Pulmonary artery endothelial cell (primary cell): Measurements from ENCODE around the gene SCNM1. TPM values are rescaled to one million over a fixed set of nuclear protein-coding genes. Genes with fewer than 3 reads are reported as not detected.
"Not testable (repeated sequence)": the region's sequence is repeated elsewhere in the genome, so short reads cannot be mapped to it uniquely, and the experiment has no call there.

ENCODE experiments used
- DNase-seq: peaks from one replicate; pipeline ENCODE4 v3.0.0-alpha.2; 2011; ENCODE audit warnings: low read depth, low spot score
- total RNA-seq: library from RNA; depleted of rRNA; stranded (reverse); fragments of >200 nt; gene quantifications from 2 replicates; pipeline ENCODE4 v1.2.3, GENCODE V29; 2014

The SCNM1 gene
- total RNA-seq, 1 donor from 2014 or later: 30.2 TPM

DNA sequence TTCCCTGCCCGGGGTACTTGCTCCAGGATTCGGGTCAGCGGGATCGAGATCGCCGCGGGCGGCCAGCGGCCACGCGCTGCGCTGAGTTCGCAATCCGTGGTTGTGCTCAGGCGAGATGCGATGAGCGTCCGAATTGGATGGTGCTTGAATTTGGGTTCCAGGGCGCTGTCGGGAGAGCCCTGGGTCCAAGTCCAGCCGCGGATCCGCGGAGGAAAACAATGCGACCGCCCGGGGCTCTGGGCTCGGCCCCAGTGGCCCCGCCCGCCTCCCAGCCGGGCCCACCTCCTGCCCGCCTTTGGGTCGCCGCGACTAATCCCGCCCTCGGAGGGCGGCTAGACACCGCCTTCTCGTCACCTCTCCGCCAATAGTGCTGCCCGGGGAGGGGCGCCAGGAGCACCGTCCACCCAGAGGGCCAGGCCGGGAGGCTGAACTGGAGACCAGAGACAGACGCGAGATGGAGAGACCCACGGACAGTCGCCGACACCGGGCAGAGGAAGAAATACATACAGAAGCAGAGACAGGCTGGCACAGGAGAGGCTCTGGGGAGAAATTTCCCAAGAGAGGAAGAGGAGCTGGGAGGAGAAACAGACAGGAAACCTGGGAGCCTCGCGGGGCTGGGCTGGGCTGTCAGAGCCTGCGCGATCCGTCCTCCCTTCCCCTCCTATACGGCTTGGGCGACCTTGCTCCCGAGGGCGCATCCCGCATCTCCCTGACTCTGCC lies 19.4 kb upstream of the SCNM1 start, which contains the start of gene SEMA6C:
SEMA6C (minus strand) TSS at position 220 of the 720 bp plus-strand sequence. CDS start 4,010 bp downstream, outside the sequence.
- peak; percentile 78 for DNase-seq

DNA sequence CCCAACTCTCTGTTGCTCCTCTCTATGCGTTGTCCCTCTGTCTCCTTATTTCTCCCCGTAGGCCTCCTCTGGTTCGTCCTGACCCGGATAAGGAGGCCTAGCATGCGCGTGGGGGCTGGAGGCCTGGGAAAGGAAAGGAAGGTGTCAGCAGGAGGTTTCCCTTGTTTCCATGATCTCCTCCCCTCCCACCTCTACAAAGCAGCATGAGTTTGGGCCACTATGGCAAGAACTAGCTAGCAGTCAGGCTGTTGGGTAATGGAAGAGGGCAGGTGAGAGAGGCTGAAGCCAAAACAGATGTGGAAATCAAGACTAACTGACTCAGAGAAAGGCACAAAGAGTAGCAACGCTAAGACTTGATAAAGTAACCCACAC lies 18.8 kb upstream of the SCNM1 start:
- DNase-seq: no peak

DNA sequence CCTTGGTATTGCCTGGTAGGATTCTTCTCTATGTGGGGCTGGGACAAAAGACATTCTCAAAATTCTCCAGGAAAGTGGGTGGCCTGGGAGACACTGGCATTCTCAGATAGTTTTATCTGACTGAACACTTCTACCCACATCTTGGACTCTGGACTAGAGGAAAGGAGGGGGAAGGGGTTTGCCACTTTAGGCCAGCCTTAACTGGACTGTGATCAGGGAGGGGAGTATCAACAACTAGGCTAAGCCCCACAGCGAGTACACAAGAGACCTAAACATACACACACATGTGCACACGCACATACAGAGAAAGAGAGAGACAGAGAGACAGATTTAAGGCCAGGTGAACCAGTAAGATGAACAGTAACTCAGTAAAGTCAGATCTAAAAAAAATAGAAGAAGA lies 18.3 kb upstream of the SCNM1 start:
- DNase-seq: no peak

DNA sequence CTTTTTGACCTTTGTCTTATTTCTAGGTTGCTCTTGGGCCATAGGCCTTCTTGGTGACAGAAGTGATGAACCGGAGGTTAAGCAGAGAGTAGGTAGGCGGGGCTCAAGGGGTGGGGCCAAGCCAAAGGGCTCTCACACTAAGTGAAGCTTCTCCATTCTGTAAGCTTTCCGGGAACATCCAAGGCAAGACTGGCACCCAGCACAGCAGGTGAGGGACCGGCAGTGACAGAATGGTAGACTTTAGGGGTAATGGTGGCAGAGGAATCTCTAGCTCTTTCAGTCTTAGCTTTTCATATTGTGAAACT lies 9.5 kb upstream of the SCNM1 start, which contains the start of gene TNFAIP8L2:
TNFAIP8L2 (plus strand) TSS at position 135 of the 305 bp plus-strand sequence. CDS start 2,049 bp downstream, outside the sequence.
- DNase-seq: no peak

DNA sequence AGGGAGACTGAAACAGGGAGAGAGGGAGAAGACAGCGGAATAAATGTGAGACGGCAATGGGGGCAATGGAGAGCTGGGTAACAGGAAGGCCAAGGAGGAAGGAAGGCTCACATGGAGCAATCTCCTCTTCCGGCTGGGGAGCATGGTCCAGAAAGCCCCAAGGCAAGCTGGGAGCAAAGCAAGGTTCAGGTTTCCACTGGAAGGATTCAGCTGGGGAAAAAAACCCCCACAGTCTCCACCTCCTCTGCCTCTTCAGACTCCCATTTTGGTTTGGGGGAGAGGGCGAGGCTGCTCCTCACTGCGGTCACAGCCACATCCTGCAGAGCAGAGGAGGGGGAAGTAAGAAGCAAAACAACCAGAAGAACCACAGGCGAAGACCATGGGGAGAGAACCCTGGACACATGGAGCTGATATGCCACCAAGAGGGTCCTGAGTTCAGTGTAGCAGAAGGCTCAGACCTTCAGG lies 8.8 kb upstream of the SCNM1 start:
- DNase-seq: no peak

GRCh38 chr1:151158326-151158725 lies 7.6 kb upstream of the SCNM1 start:
- no peak for DNase-seq

DNA sequence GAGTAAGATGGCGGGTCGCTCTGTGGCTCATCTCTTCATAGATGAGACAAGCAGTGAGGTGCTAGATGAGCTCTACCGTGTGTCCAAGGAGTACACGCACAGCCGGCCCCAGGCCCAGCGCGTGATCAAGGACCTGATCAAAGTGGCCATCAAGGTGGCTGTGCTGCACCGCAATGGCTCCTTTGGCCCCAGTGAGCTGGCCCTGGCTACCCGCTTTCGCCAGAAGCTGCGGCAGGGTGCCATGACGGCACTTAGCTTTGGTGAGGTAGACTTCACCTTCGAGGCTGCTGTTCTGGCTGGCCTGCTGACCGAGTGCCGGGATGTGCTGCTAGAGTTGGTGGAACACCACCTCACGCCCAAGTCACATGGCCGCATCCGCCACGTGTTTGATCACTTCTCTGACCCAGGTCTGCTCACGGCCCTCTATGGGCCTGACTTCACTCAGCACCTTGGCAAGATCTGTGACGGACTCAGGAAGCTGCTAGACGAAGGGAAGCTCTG lies 7.1 kb upstream of the SCNM1 start:
- DNase-seq: no peak

GRCh38 chr1:151159373-151159772 lies 6.6 kb upstream of the SCNM1 start:
- DNase-seq: no peak

DNA sequence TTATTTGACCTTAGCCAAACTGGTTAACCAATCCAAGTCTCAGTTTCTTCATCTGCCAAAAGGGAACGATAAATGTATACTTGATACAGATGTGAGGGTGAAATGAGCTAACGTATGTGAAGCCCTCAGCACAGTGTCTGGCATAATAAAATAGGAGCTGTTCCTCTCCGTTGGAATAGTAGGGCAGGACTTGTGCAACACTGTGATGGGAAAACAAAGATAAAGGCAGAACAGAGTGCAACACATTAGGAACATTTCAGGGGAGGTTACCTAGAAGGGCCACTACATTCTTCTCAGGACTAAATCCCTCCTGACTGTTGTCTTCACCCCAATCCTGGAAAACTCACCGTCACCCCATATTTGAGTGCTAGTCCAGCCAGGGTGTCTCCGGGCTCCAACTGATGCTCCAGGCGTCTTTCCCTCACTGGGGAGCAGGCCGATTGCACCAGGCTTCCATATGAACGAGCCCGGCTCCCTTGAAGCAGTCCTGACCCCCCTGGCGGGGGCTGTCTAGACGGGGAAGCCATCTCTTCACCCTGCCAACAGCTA lies 1.1 kb upstream of the SCNM1 start:
- DNase-seq: no peak

DNA sequence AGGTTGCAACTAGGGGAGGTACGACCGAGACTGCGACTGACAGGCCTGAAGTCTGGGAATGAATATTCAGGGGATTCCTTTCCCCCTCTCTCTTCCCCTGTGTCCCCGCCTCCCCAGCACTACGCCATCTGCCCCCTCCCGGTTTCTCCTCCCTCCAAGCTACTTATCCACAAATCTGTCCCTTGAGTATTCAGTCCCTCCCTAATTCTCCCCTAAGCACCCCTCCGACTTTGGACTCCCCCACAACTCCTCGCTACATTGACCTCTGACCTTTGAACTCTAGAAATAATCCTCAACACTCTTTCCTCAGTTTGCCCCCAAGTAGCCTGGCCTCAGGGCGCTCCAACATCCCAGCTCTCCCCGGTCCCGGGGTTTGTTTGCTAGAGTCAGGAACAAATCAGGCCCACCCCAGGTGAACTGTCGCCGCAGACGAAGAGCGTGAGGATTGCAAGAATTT lies 635 bp upstream of the SCNM1 start:
- DNase-seq: no peak

- no peak for DNase-seq
Observed at GRCh38 chr1:151166505-151166956, 587 bp downstream of the SCNM1 start.

DNA sequence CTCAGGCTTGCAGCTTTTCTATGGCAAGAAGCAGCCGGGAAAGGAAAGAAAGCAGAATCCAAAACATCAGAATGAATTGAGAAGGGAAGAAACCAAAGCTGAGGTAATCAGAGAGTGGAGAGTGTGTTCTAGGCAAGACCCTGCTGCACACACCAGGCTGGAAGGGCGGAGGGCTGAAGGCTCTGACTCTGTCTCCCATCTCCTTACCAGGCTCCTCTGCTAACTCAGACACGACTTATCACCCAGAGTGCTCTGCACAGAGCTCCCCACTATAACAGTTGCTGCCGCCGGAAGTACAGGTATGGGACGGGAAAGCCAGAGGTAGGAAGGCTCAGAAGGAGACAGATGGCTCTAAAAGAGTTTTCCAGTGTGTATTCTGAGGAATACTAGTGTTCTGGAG lies 1.2 kb downstream of the SCNM1 start:
- no peak for DNase-seq

DNA sequence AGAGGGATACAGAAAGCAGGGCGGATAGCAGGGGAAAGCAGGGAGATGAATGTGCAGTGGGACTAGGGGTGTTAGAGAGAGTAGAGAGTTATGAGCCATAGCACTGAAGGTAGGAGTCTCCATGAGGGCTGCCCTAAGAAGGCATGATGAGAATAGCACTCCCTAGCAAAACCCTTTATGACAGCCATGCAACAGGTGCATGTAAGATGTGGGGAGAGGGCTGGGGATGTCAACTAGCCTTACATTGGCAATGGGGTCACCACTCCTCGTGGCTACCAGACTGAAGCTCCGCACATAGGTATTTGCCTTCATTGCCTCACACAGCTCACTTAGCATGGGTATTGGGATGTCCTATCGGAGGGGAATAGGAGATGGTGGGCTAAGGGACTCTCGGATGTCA lies 5.2 kb downstream of the SCNM1 start:
- no peak for DNase-seq

DNA sequence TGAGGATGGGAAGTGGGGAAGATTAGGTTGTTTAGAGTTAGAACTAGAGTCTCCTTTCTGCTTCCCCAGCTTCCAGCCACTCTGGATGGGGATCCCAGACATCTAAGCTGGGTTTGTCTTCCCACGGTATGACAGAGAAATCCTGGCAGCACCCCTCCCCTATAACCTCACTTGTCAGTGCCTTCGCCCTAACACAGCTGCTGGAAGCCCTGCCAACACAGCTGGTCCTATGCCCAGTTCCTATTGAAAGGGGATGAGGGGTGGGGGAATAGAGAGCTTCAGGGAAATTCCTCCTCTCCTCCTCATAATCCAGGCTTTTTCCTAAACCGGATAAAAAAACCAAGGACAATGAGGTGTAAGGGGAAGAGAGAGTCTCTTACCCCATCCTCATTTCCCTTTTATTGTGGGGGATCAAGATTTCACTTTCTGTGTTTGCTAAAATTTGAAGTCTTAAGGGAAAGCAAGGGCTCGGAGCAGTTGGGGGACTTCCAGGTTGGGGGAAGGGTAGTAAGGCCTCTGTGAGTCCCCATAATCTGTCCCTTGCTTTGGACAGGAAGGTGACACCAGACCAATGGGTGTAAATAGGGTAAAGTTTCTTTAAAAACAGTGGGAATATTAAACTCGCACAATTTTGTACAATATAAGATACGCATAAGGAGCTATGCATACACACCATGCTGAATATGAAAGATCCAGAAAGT lies 9.2 kb downstream of the SCNM1 start:
- no peak for DNase-seq

DNA sequence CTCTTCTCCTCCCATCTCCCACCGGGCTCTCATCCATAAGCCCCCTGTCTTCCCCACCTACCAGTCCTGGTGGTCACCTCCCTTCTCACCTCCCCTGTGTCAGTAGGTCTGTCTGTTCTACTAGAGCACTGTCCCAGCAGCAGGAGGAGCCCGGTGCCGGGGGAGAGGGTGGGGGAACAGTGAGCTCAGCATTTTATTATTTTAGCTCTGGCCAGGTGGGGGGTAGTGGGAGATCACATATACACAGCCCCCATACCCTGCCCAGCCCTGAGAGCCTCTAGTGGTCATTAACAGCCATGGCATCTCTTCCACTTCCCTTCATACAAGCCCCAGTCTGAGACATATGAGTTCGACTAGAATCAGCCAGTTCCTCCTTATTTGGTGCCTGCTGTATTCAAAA lies 9.9 kb downstream of the SCNM1 start, which contains the start of gene TMOD4:
TMOD4 (minus strand) TSS at position 119 of the 400 bp plus-strand sequence. CDS start 1,106 bp downstream, outside the sequence.
- no peak for DNase-seq

- DNase-seq: no peak
Observed at GRCh38 chr1:151176514-151177045, 10.6 kb downstream of the SCNM1 start.

DNA sequence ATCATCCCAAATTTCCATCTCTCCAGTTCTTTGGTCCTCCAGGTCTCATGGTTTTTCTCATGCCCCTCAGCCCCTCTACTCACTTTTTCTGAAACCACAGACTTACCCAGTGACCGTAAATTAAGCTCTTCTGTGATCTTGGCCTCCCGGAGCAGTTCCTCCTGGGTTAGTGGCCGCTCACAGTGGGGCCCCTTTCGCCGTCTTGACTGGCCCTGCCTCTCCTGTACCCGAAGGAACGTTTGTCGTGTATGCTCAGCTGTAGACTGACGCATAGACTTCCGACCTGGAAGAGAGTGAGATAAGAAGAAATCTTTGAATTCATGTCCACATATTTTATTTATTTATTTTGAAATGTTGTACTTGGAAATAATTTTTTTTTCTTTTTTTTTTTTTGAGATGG lies 18.3 kb downstream of the SCNM1 start:
- no peak for DNase-seq

GRCh38 chr1:151187205-151187604 lies 21.3 kb downstream of the SCNM1 start:
- no peak for DNase-seq

DNA sequence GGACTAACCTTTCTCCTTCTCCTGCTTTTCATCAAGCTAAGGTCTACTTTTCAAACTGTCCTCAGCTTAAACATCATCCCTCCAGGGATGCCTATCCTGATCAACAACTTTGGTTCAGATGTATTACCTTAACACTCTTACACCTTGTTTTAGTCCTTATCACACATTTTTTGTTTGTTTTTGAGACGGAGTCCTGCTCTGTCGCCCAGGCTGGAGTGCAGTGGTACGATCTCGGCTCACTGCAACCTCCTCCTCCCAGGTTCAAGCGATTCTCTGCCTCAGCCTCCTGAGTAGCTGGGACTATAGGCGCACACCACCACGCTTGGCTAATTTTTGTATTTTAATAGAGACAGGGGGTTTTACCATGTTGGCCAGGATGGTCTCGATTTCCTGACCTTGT lies 22.7 kb downstream of the SCNM1 start:
- DNase-seq: not testable (repeated sequence)

- peak; percentile 69 for DNase-seq
Observed at GRCh38 chr1:151189637-151190445, 23.9 kb downstream of the SCNM1 start, which contains the start of gene VPS72. Gene VPS72, minus strand, starts transcription at chr1:151190197. Its CDS starts 76 bp downstream, at chr1:151190121.

- DNase-seq: no peak
Observed at GRCh38 chr1:151192047-151192446, 26.1 kb downstream of the SCNM1 start.
